Femur (tissue), 1 donor: ENCODE data around the gene CNTN1.

Experiments used
- DNase-seq: peaks from one replicate; pipeline ENCODE4 v3.0.0-alpha.2; 2017

CNTN1 gene

DNA sequence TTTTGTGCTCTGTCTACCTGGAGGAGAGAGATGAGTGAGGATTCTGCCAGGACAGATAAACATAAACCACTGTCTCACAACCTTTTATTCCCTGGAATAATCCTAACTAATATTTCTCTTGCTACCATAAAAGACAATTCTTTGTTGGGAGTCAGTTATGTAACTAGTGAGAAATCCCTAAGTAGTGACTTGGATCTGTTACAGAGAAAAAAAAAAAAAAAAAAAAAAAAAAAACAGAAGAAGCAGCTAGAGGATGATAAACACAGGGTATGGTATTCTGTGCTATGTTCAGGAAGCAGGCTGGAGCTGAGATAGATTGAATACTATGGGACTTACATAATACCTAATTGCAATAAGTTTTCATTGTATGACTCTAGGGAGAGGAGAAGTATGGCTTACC, 178.7 kb downstream of the CNTN1 start:
- no peak for DNase-seq

DNA sequence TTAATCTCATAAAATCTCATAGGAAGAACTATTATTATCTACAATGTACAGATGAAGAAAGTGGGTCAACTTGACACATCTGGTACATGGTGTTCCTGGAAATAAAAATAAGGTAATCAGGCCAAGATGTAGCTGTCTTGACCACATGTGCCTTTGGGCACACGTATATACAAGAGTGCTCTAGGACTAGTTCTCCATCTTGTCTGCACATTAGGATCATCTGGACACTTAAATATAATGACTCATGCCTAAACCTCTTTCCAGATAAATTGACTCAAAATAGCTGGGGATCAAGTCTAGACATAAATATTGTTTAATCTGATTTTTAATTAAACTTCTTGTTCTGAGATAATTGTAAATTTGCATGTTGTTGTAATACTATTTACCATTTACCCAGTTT, 182.6 kb downstream of the CNTN1 start:
- no peak for DNase-seq

DNA sequence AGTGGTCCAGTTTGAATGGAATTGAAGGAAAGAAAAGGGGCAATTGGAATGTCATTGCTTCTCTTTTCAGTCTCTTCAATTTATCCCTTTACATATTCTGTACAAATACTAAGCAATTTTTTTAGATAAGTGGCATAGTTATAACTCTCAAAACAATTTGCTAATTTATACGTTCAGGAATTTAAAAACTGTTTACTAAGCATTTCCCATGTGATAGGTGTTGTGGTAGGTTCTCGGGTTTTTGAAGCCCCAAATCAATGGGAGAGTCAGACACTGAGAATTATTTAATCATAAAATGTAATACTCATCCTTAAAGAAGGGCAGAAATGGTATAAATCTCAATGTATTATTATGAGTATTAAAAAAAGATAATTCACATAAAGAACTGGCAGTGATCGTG, 197.1 kb downstream of the CNTN1 start:
- no peak for DNase-seq

DNA sequence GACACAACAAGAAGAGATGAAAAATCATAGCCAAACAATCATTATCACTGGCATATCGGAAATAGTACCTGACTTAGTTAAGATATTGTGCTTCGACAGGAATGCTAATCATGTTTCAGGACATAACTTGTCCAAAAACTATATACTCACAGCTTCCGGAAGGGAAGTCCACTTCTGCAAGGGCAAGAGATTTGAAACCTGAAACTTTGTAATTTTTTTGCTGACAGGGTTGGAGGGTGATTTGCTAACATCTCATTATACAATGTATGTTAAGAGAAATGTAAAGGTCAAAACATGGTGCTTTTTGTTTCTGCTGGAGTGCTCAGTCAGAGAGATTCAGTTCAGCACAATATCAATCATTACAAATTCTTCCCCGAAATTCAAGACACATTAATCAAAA, 200.3 kb downstream of the CNTN1 start:
- DNase-seq = no peak

DNA sequence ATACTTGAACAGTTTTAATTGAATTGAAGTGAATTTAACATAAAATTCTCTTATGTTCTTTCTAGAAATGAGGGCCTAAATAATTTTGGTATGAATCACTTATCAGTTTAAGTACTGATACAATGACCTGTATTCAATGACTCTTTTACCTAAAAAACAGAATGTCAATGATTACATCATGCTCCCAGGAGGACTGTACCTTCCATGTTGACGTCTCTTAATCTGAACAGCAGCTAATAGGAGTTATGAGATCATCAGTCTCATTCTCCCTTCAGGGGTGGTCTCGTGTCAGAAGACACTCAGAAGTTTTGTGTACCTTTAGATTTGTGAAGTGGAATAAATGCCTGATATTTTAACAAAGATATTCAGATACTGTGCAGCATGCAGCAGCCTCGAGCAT, 206.3 kb downstream of the CNTN1 start:
- no peak for DNase-seq

DNA sequence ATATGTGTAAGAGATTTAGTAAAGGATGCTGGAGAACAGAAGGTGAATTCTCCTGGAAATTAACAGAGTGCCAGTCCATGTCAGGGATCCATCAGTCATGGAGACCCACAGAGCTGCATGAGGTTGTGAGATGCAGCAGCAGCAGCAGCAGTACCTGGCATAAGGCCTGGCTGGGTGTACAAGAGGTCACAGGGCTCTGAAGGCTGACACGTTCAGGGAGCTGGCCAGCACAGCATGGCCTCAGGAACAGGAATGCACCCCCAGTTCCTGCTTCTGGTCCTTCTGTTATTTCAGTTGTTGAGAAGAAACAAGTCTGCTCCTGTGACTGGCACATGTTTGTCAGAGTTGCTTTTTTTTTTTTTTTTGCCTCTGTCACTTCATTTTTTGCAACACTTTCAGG, 210.8 kb downstream of the CNTN1 start:
- DNase-seq = no peak

DNA sequence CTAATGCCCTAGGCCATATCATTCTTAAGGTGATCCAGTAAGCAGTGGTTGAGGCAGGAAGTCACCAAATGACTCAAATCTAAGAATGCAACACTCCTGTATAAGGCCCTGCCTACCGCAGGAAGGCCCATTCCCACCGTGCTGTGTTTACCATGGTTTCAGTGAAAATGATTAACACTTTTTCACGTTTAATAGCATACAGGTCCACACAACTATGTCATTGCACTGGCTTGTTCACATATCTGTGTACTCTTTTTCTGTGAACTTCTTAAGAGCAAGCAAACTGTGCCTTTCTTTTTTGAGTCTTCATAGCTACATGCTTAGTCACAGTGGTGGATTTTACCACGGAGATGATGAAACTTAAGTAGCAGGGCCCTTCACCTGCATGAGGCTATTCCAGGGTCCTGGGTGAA, 214.9 kb downstream of the CNTN1 start:
- DNase-seq = no peak

DNA sequence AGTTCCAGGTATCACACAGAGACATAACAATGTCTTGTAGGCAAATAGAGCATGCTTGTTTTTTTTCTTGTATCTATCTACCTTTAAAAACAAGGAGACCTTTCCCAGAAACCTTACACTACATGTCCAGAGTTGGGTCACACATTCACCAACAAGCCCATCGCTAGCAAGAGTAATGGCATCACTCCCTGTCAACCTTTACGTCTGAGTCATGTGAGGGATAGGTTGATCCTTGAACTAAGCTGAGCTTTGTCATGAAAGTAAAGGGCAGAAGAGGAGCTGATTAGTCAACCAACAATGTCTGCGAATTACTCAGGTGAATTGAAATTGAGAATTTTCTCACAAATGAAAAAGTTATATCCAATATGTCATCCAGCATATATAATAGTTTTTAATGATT, 219.4 kb downstream of the CNTN1 start:
- DNase-seq = no peak

DNA sequence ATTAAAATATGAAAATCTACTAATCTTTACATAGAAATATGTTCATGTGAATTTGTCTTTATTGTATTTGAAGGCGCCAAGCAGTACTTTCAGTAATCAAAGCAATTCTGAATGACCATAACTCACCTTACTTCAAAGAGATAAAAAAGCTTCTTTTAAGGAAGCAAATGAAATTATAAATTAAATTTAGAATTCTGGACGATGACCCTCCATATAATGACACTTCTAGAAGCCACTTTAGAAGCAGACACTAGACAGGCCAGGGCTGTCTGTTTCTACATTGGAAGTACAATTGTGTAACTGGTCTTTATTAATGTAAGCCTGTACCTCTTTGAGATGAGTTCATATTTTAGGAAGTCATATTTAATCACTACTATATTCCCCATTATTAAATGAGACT, 222.9 kb downstream of the CNTN1 start:
- no peak for DNase-seq

DNA sequence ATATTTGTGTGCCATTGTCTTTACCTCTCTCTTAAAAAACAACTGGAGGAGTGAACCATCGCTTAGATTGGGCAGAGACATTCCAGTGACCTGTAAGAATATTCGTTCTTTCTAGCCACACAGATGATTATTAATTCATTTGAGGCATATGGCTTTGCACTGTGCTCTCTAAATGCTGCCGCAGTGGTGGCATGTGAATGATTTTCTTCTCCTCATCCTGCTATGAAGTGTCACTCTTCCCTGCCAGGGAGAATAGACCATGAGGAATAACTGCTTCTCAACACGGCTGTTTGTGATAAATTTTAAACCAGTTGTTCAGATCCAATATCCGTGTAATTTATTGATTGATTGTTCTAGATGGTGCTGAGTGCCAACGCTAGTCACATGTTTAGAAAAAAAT, 225.3 kb downstream of the CNTN1 start:
- no peak for DNase-seq

DNA sequence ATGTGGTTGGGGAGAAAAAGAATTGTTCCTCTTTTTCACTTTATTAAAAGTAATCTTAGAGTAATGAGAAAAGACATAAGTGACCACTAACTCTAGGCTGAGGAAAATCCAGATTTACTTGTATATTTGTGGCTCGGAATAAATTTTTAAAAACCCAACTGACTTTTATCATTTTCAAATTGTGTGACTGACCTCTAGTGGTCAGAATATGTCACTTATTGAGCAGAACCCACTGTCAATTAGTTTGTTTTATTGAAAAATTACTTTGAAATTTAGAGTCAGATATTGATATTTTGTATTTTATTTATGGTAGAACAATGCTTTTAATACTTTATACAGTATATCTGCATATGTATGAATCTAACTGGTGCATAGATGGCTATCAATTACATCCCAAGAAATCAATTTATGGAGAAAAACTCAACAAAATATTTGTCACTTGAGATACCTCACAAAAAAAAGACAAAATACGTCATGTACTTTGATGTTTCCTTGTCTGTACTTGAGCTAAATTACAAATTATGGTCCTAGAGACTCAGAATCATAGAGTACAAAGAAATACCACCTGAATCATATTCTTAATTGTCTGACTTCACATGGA, 229.4 kb downstream of the CNTN1 start:
- DNase-seq = no peak

DNA sequence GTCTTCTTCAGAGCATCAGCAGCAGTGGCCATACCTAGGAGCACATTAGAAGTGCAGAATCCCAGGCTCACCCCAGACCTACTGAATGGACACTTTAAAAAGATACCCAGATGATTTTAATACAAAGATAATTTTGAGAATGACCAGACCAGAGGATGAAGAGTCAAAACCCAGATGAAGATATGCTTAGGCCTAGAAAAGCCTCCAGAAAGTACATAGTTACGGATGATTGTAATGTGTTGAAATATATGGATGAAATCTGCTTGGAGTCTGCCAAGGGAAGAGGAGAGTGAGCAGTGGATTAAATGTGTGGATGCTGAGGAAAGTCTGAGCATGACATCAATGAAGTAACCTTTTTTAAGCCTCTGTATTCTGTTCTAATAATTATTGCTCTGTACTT, 245.7 kb downstream of the CNTN1 start:
- no peak for DNase-seq

DNA sequence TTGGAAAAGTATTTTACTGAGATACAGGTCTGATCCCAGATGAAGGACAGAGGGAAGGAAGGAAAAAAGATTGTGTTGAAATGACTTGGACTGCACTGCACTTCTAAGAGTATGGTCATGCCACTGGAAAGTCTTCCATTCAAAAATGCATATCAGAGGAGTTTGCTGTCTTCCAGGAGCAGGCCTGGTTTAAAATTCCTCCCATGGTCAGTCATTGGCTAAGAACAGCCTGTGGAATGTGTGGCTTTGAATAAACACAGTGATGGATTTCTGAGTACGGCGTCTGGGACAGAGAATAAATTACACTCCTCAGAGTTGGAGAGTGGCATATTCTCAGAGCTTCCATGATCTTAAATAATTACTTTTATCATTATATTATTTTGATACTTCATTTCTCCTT, 250.1 kb downstream of the CNTN1 start:
- DNase-seq = no peak

DNA sequence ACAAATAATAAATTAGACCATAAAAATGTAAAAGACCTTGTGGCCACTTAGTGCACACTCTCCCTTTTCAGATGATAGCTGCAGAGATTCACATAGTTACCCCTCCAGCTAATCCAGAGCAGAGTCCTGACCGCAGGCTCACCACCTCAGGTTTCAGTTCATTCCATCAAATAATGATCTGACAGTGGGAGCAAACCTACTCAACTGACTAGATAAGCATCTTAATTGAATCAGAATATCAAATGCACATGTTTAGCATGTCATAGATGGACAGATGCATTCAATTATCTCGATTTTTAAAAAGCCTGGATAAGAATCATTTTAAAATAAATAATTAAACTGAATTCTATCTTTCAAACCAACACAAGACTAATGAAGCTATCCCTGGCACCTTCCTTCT, 253.5 kb downstream of the CNTN1 start:
- no peak for DNase-seq

DNA sequence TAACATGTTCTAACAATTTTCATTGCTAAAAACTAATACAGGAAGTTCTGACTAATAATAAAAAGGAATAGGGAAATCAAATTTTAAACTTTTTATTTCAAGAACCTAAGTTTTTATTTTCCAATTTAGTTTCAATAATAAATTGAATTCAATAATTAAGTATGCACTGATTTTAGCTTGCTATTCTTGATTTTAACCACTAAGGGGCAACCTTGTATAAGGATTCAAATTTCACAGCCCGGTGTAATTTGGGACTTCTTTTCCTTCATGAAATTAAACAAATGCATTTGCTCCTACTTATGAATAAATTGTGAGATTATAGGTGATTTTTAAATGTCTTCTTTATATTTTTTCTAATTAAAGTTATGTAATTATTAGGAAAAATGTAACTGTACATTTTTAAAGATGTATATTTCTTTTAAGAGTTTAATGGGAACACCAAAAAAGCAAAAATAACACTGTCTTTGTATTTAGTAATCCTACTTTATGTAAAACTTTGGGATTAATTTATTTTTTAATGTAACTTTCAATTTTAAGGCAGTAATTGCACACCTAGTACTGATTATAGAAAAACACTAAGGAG, 254.5 kb downstream of the CNTN1 start:
- DNase-seq = no peak

DNA sequence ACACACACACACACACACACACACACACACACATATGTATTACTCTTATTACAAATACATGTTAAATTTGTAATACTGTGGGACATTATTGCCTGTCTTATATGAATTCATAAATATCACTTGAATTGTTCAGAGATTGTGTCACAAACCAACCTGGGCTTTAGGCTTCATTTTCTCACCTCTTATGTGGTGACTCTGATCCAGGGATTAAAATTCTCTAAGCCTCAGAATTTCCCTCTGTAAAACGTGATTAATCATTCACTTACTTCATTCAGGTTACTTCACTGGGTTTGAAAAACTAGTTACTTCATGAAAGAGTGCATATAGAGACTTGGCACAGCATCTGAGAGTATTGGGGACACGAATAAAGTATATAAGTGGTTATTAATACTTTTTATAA, 255.6 kb downstream of the CNTN1 start:
- DNase-seq = no peak

DNA sequence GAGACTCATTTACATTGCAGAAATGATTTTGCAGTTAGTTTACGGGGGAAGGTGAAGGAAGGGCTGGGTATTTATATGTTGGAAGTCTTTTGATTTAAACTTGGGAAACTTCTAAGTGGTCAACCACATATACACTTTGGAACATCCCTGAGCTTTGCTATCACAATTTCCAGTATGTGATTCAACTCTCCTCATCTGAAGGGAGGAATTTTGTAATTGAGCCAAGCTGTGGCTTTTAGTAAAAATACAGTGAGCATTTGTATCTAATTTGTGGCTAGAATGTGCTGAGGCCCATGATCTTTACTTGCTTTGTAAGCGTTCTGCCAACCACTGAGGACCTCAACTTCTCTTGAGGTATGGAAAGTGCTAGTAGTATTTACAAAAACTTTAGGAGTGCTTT, 260.8 kb downstream of the CNTN1 start:
- DNase-seq = peak; percentile 24

DNA sequence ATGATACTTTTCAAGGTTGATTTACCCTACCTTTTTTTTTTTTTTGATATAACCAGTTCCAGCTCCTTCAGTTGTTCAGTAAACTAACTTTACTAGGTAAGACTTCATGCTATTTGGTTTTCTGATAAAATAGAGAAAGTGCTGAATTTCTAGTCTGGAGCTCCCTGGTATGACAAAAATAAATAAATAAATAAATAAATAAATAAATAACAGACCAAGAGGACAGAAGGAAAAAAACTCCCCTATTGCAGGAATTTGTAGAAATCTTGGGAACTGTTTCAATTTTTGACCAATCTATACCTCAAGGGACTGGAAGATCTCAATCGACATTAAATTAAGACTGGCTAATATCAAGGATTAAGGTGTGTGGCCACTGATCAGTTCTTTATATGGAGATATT, 265.2 kb downstream of the CNTN1 start:
- no peak for DNase-seq

DNA sequence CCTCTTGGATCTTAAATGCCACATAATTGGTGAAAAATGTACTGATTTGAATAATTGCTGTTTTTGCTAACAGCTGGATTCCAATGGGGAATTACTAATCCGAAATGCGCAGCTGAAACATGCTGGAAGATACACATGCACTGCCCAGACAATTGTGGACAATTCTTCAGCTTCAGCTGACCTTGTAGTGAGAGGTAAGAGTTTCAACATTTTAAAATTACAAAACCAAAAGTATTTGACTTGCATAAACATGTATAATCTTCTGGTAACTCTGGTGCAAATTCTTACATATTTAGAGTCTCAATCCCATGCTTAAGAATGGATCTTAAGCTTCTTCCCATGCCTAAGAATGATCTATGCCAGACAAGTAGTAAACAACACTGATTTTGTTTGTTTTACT, 266.8 kb downstream of the CNTN1 start:
- no peak for DNase-seq

DNA sequence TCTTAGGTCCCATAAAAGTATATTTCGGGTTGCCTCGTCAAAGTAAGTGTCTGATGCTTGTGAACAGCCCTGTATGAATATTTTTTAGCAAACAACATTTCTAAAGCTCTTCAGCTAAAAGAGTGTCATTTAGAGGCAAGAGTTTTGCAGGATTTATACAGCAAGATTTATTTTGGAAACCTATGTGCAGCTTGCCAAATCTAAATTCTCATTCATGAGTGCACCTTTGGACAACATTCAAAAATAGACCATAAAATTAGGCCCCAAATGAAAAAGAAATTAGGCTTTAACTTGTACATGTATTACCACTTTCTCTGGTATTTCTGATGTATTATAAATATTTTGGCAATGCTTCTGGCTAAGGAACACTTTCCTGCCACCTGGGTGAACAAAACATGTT, 271.5 kb downstream of the CNTN1 start:
- no peak for DNase-seq

DNA sequence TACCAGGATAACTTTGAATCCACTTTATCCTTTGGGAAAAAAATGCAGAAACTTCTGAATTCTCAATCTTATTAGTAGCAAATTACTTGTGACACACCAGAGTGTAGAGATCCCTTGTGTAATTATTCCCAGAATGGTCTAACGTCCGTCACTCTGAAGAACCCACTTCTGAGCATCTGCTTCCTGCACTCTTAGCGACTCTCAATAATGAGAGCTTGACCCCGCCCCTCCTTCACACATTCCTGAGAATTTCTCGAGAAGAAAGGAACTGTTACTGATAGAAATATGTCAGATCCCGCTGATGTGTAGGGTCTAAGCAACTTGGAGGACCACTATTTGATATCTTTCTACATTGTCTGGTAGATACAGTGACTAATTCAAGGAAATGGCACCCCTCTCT, 277.6 kb downstream of the CNTN1 start:
- no peak for DNase-seq

DNA sequence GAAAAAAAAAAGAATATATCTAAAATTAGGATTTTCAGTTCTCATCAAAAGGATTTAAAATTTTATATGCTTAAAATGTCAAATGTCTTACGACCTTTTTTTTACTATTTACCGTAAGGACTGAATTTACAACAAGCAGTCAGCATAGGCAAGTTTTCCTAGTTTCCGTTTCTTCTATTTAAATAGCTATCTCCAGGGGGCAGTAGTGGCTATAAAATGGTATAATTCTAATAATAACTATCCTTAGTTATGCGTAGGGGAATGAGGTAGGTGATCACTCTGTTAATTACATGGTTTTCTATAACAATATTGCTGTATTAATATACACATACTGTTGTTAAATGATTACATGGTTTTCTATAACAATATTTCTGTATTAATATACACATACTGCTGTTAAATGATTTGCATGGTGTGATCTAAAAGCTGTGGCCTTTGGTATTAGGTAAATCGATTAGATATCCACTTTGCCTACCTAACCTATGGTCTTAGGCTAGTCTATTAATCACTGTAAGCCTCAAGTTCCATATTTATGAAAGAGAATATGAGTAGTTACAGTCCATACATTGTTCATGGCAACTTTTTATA, 278.2 kb downstream of the CNTN1 start:
- no peak for DNase-seq

DNA sequence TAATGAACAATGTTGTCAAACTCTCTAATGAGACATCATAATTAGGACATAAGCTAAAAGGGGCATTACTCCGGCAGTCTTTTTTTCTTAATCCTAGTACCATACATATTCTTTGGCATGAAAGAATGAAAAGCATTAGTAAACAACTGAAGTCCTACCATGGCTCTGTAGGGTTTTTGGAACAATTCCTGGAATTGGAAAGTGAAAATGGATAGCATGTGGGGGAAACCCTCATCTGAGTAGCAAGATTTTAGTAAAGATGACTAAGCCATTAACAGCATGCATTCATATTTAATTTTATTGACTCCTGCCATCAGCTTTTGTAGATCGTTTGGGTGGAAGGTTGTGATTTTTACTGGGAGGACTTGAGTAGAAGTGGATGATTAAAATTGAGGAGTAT, 279.7 kb downstream of the CNTN1 start:
- DNase-seq = no peak

DNA sequence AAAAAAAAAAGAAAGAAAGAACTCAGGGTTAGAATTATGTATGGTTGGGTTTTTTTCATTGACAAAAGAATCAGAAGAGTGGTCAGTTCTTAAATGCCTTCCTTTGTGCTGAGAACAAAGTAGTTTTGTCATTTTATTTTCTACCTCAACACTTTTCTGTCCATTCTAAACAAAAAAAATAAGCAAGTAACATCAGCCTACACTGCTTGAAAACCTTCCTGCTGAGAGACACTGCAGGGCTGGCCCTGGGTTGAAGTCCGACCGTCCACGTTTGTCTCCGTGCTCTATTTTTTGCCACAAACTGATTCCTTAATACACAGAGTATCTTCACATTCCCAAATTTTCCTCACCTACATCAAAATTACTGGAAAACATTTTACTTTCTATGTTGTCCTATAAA, 284.3 kb downstream of the CNTN1 start:
- no peak for DNase-seq

DNA sequence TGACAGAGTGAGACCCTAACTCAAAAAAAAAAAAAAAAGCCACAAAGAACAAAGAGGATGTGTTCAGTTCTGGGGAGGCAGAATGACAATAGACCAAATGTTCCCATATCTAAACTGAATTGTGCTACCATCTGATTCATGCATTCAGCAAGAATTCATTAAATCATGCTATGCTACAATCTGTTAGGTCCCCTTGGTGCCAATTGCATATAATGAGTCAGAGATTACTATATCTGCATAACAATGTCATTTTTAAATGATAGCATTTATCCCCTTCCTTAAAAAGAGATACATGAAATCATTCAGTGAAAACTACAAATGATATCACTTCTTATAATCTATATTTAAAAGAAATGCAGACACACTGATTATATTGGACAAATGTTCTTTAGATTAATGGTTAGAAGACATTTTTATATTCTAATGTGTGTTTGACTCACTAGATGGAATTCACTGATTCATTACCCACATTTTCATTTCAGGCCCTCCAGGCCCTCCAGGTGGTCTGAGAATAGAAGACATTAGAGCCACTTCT, 288.3 kb downstream of the CNTN1 start:
- DNase-seq = no peak
